ENCODE measurements around the gene EPSTI1.

Gene EPSTI1

GRCh38 chr13:42971691-42972347 is 20.2 kb downstream of the EPSTI1 start:
- no peak for DNase-seq (ENCODE audit: low spot score)

DNA sequence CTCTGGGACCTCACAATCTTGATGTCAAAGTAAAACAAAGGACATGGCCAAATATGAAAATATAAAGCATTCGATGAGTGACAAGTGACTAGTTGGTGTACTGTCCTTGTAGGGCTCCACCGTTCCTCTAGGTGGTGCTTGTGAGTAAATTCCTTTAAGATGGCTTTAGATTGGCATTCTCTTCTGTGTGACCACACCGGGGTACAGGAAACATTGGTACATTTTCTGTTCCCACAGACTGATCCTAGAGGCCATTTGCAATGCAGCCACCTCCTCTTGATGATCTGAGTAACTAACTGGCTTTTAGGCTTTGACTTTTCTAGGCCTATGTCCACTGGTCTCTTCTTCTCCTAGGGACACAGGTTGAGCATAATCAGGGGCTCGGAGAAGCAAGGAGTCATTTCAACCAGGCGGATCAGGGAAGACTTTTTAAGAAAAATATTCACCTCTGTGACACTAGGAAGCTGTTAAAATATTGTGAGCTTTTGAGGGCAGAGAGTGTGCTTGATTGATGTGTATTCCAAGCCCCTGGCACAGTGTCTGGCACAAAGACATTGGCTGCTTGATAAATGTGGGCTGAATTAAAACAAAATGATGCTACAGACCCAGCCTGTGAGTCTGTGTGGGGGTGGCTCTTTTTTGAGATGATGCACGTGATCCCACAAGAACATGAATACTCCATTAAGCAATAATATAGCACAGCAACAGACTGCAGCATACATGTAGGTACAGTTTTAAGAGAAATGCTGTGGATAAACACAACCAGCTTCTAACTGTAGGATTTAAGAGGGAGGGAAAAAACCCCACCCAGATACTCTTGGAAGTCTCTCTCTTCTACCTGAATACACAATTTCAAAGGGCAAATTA is 21.0 kb downstream of the EPSTI1 start:
- DNase-seq (ENCODE audit: low spot score) = peak; percentile 46

- DNase-seq (ENCODE audit: low spot score) = peak; percentile 69
These were observed 22.4 kb downstream of the EPSTI1 start for GRCh38 chr13:42969565-42970172.

DNA sequence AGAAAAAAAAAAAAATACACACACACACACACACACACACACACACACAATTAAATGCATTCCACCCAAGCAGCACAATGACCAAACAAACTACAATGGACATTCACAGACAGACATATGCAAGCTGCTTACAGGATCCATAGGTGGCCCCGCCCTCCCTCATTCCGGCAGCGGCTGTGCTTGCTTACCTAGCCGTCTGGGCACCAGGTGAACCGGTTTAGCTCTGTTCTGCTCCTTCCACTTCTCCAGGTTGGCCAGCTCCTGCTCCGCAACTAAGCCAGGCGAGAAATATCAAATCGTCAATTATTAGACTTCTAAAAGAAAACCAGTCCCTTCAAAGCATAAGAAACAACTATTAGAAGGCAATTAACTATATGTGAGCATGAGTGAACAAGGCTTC is 23.1 kb downstream of the EPSTI1 start:
- DNase-seq (ENCODE audit: low spot score) = no peak

DNA sequence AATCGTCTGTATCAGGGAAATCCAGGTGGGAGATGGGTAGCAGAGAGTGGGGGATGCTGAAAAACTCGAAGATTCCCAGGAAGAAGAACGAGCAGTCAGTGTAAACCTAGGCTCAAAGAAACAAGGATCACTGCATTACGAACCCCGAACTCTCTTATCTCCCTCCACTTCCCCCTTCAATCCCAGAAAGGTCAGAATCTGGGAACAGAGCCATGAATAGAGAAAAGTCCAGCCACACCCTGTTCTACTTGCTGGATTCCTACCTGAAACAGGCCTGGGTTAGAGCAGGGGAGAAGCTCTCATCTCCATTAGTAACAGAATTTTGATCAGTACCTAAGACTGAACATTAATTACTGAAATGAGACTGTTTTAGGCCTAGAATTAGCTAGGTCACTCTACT is 24.4 kb downstream of the EPSTI1 start:
- no peak for DNase-seq (ENCODE audit: low spot score)

GRCh38 chr13:42965281-42965680 is 26.8 kb downstream of the EPSTI1 start:
- no peak for DNase-seq (ENCODE audit: low spot score)

DNA sequence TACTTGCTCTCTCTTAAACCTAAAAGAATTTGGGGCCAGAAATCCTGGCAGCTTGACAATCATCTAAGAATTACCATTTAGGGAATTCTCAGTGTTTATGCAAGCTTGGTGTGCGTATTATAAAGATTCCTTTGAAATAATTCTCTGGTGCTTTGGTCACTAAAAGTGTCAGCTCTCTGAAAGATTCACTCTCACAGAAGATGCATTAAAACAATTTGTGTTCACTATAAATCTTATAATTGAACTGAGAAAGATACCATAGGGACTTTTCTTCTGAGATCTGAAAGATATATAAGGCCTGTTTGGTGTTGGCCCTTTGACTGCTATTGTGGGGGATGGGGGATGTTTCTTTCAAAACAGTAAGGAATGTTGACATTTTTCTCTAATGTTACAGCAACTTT is 27.3 kb downstream of the EPSTI1 start:
- DNase-seq (ENCODE audit: low spot score) = no peak

DNA sequence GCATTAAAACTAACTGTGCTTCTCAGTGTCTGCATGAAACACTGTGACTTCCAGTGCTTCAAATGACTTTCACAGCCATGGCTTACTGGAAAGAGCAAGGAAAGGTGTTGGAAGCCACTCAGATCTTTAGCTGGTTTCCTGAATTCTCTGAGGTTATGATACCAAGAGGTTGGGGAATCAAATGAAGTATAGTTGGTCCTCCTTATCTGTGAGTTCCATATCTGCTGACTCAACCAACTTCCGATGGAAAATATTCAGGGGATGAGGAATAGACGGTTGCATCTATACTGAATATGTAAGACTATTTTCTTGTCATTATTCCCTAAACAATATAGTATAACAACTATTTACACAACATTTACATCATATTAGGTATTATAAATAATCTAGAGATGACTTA is 32.4 kb downstream of the EPSTI1 start:
- DNase-seq (ENCODE audit: low spot score) = no peak

DNA sequence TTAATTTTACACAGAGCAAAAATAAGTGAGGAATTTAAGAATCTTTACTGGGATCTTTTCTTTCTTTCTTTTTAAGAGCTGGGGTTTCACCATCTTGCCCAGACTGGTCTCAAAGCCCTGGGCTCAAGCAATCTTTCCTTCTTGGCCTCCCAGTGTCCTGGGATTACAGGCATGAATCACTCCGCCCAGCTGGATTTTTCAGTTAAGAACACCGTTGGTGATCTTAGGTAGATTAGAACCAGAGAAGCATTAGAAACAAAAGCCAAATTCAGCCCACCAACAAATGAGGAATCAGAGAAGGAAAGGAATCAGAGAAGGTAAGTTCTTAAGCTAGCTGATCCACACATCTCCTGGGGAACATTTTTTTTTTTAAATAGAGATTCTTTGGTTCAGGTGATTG is 34.2 kb downstream of the EPSTI1 start:
- no peak for DNase-seq (ENCODE audit: low spot score)

DNA sequence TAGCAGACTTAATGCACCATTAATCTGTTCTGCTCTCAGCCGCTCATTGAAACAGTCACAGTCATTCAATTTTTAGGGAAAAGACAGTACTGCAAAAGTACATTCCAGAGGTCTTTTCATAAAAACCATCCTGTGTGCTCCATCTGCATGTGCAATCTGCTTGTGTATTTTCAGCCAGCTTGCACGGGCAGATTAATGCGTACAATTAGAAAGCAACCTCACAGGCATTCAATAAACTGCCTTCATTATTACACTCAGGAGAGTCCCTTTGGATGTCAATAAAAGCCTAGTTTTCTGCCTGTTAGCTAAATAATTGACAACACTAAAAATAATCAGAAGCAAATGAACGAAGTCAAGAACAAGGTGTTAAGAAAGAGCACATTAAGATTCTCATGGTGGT is 41.9 kb downstream of the EPSTI1 start:
- peak; percentile 27 for DNase-seq (ENCODE audit: low spot score)

DNA sequence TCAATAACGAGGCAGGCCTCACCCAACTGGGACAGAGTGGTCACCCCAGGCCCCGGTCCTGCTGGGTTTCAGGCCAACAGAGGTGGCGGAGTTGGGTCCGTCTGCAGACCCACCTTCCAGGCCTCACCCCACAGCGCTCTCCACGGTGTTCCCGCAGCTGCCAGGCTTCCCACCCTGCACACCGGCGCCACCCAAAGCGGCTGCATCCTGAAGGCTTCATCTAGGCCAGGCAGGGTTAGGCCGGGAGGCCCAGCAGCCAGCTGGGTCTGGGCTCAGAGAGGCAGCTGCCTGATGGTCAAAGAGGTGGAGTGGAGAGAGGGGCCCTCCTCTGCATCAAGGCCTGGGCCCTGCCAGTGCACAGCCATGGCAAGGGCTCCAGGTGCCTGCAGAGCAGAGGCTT is 44.1 kb downstream of the EPSTI1 start:
- DNase-seq (ENCODE audit: low spot score) = no peak

GRCh38 chr13:42946927-42947326 is 45.1 kb downstream of the EPSTI1 start:
- no peak for DNase-seq (ENCODE audit: low spot score)

- DNase-seq (ENCODE audit: low spot score) = no peak
These were observed 62.0 kb downstream of the EPSTI1 start for GRCh38 chr13:42929886-42930535.

GRCh38 chr13:42926555-42926954 is 65.5 kb downstream of the EPSTI1 start:
- DNase-seq (ENCODE audit: low spot score) = no peak

DNA sequence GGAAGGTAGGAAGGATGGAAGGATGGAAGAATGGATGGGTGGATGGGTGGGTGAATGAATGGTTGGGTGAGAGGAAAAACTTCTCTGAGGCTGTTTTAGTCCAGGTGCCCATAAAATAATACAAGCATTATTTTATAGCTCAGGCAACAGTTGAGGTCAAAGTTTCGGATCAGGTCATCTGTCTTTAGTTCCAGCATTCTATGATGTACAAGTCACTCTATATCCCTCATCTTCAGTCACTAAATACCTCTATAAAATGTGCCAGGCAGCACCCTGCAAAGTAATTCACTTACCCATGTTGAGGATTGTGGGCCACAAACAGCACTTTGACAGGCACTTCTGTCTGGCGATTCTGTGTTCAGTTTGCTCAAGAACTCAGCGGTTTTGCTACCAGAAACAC is 66.0 kb downstream of the EPSTI1 start:
- DNase-seq (ENCODE audit: low spot score) = no peak

DNA sequence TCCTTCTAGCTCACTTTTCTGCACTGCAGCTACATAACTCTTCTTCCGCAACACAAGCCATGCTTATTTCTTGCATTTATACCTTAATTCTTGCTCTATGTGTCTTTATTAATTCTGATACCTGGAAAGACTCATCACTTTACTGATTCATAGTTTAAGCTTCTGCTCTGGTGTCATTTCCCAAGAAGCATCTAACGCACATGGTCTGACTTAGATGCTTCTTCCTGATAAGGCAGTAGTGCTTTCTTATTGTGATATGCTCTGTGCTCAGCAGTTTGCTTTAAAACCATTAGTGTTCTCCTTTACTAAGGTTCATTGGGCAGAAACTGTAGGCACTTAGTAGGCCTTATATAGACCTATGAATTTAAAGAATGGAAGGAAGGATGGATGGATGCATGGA is 66.4 kb downstream of the EPSTI1 start:
- no peak for DNase-seq (ENCODE audit: low spot score)

DNA sequence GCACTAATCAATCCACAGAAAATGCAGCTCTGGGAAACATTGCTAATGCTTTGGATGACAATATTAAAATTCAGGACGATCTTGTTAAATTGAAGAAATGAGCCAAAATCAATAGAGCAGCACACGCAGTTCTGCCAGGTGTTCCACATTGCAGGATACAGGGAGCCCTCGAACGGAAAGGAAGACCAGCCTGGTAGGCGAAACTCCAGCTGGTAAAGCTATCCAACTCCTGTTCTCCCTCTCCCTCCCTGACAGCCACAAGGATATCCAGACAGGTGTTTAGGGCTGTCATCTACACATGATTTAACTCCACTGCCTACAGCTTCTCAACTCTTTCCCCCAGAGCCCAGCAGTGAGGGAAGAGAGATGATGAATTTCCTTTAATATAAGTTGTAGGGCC is 67.7 kb downstream of the EPSTI1 start:
- no peak for DNase-seq (ENCODE audit: low spot score)

DNA sequence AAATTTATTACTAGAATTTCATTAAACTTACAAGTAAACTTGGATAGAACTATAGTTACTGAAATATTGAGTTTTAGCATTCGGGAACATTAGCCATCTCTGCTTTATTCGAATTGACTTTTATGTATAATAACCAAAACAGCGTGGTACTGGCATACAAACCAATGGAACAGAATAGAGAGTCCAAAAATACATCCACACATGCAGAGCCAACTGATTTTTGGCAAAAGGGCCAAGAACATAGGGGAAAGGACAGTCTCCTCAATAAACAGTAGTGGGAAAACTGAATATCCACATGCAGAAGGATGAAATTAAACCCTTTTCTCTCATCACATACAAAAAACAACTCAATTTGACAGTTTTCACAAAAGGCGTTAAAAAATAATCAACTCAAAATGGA is 84.3 kb downstream of the EPSTI1 start:
- DNase-seq (ENCODE audit: low spot score) = no peak

DNA sequence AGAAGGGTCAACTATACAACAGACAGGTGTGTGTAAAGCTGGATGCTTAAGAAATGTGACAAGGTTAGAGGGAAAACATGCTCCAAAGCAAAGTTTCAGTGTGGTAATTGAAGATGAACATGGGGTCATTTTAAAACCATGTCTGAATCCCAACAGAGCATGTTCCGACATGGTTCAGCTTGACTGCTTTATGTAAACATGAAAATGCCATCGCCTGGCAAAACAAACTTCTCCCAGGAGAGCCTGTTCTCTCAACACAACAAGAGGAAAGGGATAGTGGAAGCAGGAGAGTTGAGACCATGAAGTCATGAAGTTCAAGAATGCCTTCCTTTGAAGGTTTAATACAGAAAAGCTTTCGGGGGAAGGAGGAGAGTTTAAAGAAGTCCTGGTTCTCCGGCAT is 85.8 kb downstream of the EPSTI1 start:
- no peak for DNase-seq (ENCODE audit: low spot score)

GRCh38 chr13:42905579-42905978 is 86.5 kb downstream of the EPSTI1 start:
- DNase-seq (ENCODE audit: low spot score) = no peak

- no peak for DNase-seq (ENCODE audit: low spot score)
These were observed 92.8 kb downstream of the EPSTI1 start for GRCh38 chr13:42899266-42899665.

- no peak for DNase-seq (ENCODE audit: low spot score)
These were observed 96.3 kb downstream of the EPSTI1 start for GRCh38 chr13:42895776-42896175.

GRCh38 chr13:42894765-42895243 is 97.2 kb downstream of the EPSTI1 start:
- DNase-seq (ENCODE audit: low spot score) = no peak

Data from Ammon's horn (tissue), 1 donor.